Right atrium auricular region (tissue), 2 donors: ENCODE data around the gene GABBR2. TPM values are rescaled to one million over a fixed set of nuclear protein-coding genes. Genes with fewer than 3 reads are reported as not detected.

ENCODE experiments used
- DNase-seq: peaks from one replicate; pipeline ENCODE4 v3.0.0-alpha.2; 2019; ENCODE audit warnings: low spot score
- H3K27ac ChIP-seq, 2 donors: fragments of 200-600 bp; sonication (generic); 1 replicate in 1 of 2; 2 replicates in 1 of 2; pipeline ENCODE4 v1.5.1; 2016 to 2019
- H3K27me3 ChIP-seq, 2 donors: fragments of 200-600 bp; sonication (generic); one replicate each; pipeline versions ENCODE4 v1.5.1 to v1.6.0; 2017 to 2019
- H3K36me3 ChIP-seq: fragments of 200-600 bp; sonication (generic); one replicate; pipeline ENCODE4 v1.5.1; 2016
- H3K4me1 ChIP-seq, 2 donors: fragments of 200-600 bp; sonication (generic); one replicate each; pipeline versions ENCODE4 v1.5.1 to v1.6.0; 2017 to 2019
- H3K4me3 ChIP-seq, 2 donors: fragments of 200-600 bp; sonication (generic); 1 replicate in 1 of 2; 2 replicates in 1 of 2; pipeline ENCODE4 v1.5.1; 2017 to 2019; ENCODE audit warnings: mild to moderate bottlenecking in 1 of 2, moderate library complexity in 1 of 2
- H3K9me3 ChIP-seq, 2 donors: fragments of 200-600 bp; sonication (generic); one replicate each; pipeline ENCODE4 v1.5.1; 2019
- CTCF ChIP-seq, 2 donors: fragments of 200-600 bp; sonication (generic); IDR thresholded peaks; one replicate each; pipeline ENCODE4 v1.5.1; 2019; ENCODE audit warnings: antibody characterized with exemption in 2 of 2
- total RNA-seq, 2 donors: library from RNA; depleted of rRNA; stranded (reverse); fragments of >200 nt; gene quantifications; one replicate each; pipeline ENCODE4 v1.1.0, GENCODE V29; 2016

The GABBR2 gene
- total RNA-seq, 2 donors from 2014 or later = 0.22 TPM; not detected in 1

DNA sequence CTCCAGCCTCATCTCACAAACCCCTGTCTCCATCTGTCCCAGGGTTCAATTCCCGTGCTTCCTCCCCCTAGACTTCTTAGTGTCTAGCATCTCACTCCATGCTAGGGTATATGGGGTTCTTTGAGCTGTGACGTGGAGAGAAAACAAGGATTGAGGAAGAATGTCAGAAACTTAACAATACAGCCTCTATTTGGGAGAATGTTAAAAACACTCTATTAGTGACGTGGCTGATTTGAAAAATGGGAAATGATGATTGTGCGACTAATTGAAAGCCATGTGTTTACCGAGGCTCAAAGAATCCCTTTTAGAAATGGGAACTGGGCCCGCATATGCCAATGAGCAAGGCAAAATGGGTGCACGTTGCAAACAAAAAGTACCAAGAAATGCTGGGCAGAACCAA, 380.6 kb downstream of the GABBR2 start:
- Histone ChIP-seq H3K4me3 (no peak overlapping the region), H3K4me1 (no peaks in the 10 kb centered on the region), H3K9me3 (no peaks in the 10 kb centered on the region), H3K27me3 (no peaks in the 10 kb centered on the region), H3K36me3 (no peaks in the 10 kb centered on the region), H3K27ac (no peak overlapping the region)
- DNase-seq = peak; percentile 23
- TF ChIP-seq CTCF (IDR thresholded peaks at IDR 0.05) = no peak

DNA sequence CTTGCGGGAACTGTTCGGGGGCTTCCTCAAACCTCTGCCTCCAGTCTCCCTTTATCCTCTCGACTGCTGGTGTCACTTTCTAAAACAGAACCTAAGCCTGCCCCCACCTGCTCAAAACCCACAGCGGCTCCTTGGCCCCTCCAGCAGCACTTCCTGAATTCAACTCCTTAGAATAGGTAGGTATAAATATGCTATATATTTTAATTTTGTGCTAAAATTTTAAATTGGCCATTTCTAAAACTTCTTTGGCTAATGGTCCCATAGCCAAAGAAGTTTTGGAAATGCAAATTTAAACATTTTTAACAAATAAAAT, 381.5 kb downstream of the GABBR2 start:
- TF ChIP-seq CTCF (IDR thresholded peaks at IDR 0.05) = no peak
- Histone ChIP-seq H3K9me3 (no peaks in the 10 kb centered on the region), H3K4me3 (no peak overlapping the region), H3K27ac (no peak overlapping the region), H3K27me3 (no peaks in the 10 kb centered on the region), H3K36me3 (no peaks in the 10 kb centered on the region), H3K4me1 (no peaks in the 10 kb centered on the region)
- no peak for DNase-seq

DNA sequence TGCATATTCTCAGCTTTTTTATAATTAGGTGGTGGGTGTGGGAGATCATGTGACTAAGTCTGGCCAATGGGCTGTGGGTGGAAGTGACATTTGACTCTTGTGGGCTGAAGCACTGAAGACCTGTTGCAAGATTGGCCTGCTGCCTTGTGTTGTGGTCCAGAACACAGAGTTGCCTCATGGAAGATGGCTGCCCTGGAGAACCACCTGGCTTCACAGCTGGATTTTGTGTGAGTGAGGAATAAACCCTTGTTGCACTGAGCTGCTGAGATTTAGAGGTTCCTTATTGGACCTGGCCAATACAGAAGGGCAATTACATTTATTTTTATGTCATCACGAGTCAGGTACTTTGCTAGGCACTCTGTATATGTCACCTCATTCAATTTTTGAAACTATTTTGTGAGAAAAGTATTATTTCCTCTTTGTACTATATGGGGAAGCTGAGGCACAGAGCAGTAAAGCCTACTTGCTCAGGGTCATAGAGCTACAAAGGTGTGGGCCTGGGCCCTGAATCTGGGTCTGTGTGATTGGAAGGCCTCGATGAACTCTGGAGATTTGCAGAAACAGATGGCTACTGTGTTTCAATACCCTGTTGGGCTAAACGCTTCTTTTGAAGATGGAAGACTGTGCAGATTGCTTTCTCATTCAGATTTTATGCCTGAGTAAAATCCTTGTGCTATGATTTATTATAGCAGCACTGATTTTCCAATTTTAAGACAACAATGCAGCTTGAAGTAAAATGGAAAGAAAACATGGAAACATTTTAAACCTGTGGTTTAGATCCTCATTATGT, 382.1 kb downstream of the GABBR2 start:
- DNase-seq = peak; percentile 16
- Histone ChIP-seq H3K27ac (no peak overlapping the region), H3K4me3 (no peak overlapping the region), H3K36me3 (no peaks in the 10 kb centered on the region), H3K9me3 (no peaks in the 10 kb centered on the region), H3K4me1 (no peaks in the 10 kb centered on the region), H3K27me3 (no peaks in the 10 kb centered on the region)
- no peak for TF ChIP-seq CTCF (IDR thresholded peaks at IDR 0.05)

GRCh38 chr9:98324801-98325200, 383.9 kb downstream of the GABBR2 start:
- H3K4me3 ChIP-seq = no peak overlapping the region
- no peak overlapping the region for H3K27ac ChIP-seq
- no peak for DNase-seq
- no peak for TF ChIP-seq CTCF (IDR thresholded peaks at IDR 0.05)
- H3K4me1 ChIP-seq = no peaks in the 10 kb centered on the region
- no peaks in the 10 kb centered on the region for H3K27me3 ChIP-seq
- no peaks in the 10 kb centered on the region for H3K9me3 ChIP-seq
- no peaks in the 10 kb centered on the region for H3K36me3 ChIP-seq

- Histone ChIP-seq H3K9me3 (no peaks in the 10 kb centered on the region), H3K4me1 (no peaks in the 10 kb centered on the region), H3K27ac (no peak overlapping the region), H3K4me3 (no peak overlapping the region), H3K27me3 (no peaks in the 10 kb centered on the region), H3K36me3 (no peaks in the 10 kb centered on the region)
- TF ChIP-seq CTCF (IDR thresholded peaks at IDR 0.05) = no peak
- no peak for DNase-seq
These were observed 385.0 kb downstream of the GABBR2 start for GRCh38 chr9:98323831-98324135.
